GM19025 (cell line): ENCODE measurements around the gene UBE3B.

Experiments used
- ATAC-seq: cut with Tn5 transposase; IDR thresholded peaks from one replicate; pipeline ENCODE4 v1.9.1; 2021; ENCODE audit warnings: mild to moderate bottlenecking, low read depth, moderate library complexity; ENCODE audit not compliant: unreplicated experiment

Gene UBE3B

GRCh38 chr12:109567296-109567695, 89.9 kb downstream of the UBE3B start:
- ATAC-seq, result no peak

- ATAC-seq, result no peak
These were observed 90.5 kb downstream of the UBE3B start for GRCh38 chr12:109567967-109568366.

GRCh38 chr12:109568486-109568885, 91.1 kb downstream of the UBE3B start:
- ATAC-seq, result no peak

GRCh38 chr12:109571773-109572505, 94.5 kb downstream of the UBE3B start:
- ATAC-seq, result no peak

GRCh38 chr12:109572506-109572845, 95.0 kb downstream of the UBE3B start:
- no peak for ATAC-seq

- peak; percentile 97 for ATAC-seq
These were observed 95.8 kb downstream of the UBE3B start, which contains the start of the genes MMAB and MVK for GRCh38 chr12:109573029-109573913. TSS of gene MMAB (minus strand) at chr12:109573504. CDS start at chr12:109573480, 24 bp downstream. TSS of gene MVK (plus strand) at chr12:109573794. CDS start at chr12:109574823, 1,029 bp downstream.

- no peak for ATAC-seq
These were observed 96.4 kb downstream of the UBE3B start for GRCh38 chr12:109573914-109574244.

- no peak for ATAC-seq
These were observed 98.2 kb downstream of the UBE3B start for GRCh38 chr12:109575683-109576082.

GRCh38 chr12:109577311-109577710, 99.9 kb downstream of the UBE3B start:
- no peak for ATAC-seq

- ATAC-seq, result no peak
These were observed 101.0 kb downstream of the UBE3B start for GRCh38 chr12:109578330-109578927.

- no peak for ATAC-seq
These were observed 102.2 kb downstream of the UBE3B start for GRCh38 chr12:109579639-109580038.

GRCh38 chr12:109580272-109580671, 102.8 kb downstream of the UBE3B start:
- ATAC-seq, result no peak

- ATAC-seq, result no peak
These were observed 103.4 kb downstream of the UBE3B start for GRCh38 chr12:109580684-109581333.

GRCh38 chr12:109581334-109581691, 103.9 kb downstream of the UBE3B start:
- no peak for ATAC-seq

GRCh38 chr12:109581856-109582255, 104.4 kb downstream of the UBE3B start:
- no peak for ATAC-seq

GRCh38 chr12:109582636-109583035, 105.2 kb downstream of the UBE3B start:
- no peak for ATAC-seq

GRCh38 chr12:109583733-109584132, 106.3 kb downstream of the UBE3B start:
- ATAC-seq, result no peak
